Cardiac muscle cell (in vitro differentiated cells and primary cell): ENCODE results near the gene SYNJ2. TPM values are rescaled to one million over a fixed set of nuclear protein-coding genes. Genes with fewer than 3 reads are reported as not detected.

Source experiments
- polyA plus RNA-seq: library from polyadenylated mRNA; unstranded; fragments of >200 nt; fragmentation: Nextera tagmentation; extraction: Ambion mirVana; gene quantifications from 2 replicates; pipeline ENCODE4 v1.2.1, GENCODE V29; 2016
- total RNA-seq: library from RNA; depleted of rRNA; stranded (reverse); fragments of >200 nt; gene quantifications from 2 replicates; pipeline ENCODE4 v1.2.3, GENCODE V29; 2016

Gene SYNJ2
- total and polyA plus RNA-seq, 2 experiments from 2014 or later = 2.1 to 2.9 TPM

Other genes starting within 250 kb of the SYNJ2 start
- 23.3 and 27.0 TPM in 2 replicates for gene SNX9, start 158.6 kb upstream of the SYNJ2 start, total RNA-seq
- 23.9 and 26.5 TPM in 2 replicates for gene SNX9, start 158.6 kb upstream of the SYNJ2 start, polyA plus RNA-seq
- 6.4 and 8.7 TPM in 2 replicates for gene SERAC1, start 186.4 kb downstream of the SYNJ2 start, total RNA-seq
- 10.2 and 17.4 TPM in 2 replicates for gene SERAC1, start 186.4 kb downstream of the SYNJ2 start, polyA plus RNA-seq
- gene GTF2H5, start 186.5 kb downstream of the SYNJ2 start, total RNA-seq = 4.1 and 5.2 TPM in 2 replicates
- 52.8 and 64.1 TPM in 2 replicates for gene GTF2H5, start 186.5 kb downstream of the SYNJ2 start, polyA plus RNA-seq